ENCODE results near the gene SH3PXD2B.
"Not testable (repeated sequence)": the region's sequence is repeated elsewhere in the genome, so short reads cannot be mapped to it uniquely, and the experiment has no call there.

SH3PXD2B gene

DNA sequence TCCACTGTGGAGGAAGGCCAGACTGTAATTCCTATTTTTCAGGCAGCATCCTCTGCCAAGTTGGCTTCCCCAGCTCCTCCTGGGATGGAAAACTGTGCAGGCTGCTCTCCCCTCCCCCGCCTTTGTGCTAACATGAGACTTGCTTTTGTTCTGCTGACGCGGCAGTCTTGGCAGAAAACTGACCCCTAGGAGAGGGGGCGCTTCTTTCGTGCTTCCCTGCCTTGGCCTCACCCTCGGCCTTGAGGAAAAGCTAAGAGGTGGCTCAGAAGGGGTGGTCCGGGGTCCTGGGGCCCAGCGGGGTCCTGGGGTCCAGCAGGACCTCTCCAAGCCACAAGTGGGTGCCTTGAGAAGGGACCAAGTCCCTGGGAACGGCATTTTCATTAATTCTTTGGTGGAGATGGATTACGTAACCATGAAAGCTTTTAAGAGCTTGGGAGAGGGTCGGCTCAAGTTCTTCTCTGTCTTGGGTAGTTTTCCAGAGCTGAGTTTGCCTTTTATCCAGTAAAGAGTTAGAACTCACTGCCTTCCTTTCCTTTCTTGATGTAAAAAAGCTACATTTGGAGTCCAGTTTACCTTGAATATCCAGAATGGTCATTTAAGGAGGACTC, 51.0 kb downstream of the SH3PXD2B start:
- no peak for TF ChIP-seq ZFX (IDR thresholded peaks at IDR 0.05; ENCODE audit: borderline replicate concordance)
- TF ChIP-seq, protein P1, sequence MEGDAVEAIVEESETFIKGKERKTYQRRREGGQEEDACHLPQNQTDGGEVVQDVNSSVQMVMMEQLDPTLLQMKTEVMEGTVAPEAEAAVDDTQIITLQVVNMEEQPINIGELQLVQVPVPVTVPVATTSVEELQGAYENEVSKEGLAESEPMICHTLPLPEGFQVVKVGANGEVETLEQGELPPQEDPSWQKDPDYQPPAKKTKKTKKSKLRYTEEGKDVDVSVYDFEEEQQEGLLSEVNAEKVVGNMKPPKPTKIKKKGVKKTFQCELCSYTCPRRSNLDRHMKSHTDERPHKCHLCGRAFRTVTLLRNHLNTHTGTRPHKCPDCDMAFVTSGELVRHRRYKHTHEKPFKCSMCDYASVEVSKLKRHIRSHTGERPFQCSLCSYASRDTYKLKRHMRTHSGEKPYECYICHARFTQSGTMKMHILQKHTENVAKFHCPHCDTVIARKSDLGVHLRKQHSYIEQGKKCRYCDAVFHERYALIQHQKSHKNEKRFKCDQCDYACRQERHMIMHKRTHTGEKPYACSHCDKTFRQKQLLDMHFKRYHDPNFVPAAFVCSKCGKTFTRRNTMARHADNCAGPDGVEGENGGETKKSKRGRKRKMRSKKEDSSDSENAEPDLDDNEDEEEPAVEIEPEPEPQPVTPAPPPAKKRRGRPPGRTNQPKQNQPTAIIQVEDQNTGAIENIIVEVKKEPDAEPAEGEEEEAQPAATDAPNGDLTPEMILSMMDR (IDR thresholded peaks at IDR 0.05), result no peak
- H3K27ac ChIP-seq, result no peak overlapping the region

DNA sequence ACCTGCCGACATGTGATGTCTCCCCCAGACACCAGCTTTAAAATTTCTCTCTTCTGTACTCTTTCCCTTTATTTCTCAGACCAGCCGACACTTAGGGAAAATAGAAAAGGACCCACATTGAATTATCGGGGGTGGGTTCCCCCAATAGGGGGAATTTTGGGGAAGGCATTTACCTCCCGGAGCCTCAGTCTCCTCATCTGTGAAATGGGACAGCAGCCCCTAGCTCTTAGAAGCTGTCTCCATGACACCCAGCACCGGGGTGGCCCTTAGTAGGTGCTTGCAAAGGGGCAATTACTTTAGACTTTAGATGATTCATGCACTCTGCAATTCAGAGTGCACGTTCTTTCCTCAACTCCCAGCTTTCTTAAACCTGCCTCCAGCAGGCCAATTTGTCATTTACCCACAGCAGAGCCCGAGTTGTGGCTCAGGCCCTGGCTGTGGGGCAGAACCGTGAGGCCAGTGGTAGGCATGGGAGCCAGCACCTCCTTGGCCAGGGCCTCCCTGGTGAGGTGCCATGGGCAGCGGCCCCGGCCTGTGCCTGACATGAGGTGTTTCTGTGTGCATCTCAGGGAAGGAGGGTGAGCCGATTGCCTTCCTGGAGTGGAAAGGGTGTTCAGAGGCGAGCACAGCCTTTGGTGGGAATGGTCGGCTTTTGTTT, 51.7 kb downstream of the SH3PXD2B start:
- TF ChIP-seq ZFX (IDR thresholded peaks at IDR 0.05; ENCODE audit: borderline replicate concordance), result no peak
- TF ChIP-seq, protein P1 (IDR thresholded peaks at IDR 0.05), result no peak
- H3K27ac ChIP-seq, result no peak overlapping the region

DNA sequence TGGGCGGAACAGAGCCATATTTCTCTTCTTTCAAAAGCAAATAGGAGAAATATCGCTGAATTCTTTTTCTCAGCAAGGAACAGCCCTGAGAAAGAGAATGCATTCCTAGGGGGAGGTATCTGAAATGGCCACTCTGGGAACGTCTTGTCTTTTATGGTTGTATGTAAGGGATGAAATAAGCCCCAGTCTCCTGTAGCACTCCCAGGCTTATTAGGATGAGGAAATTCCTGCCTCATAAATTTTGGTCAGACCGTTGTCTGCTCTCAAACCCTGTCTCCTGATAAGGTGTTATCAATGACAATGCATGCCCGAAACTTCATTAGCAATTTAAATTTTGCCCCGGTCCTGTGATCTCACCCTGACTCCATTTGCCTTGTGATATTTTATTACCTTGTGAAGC, 52.3 kb downstream of the SH3PXD2B start:
- not testable (repeated sequence) for H3K27ac ChIP-seq

DNA sequence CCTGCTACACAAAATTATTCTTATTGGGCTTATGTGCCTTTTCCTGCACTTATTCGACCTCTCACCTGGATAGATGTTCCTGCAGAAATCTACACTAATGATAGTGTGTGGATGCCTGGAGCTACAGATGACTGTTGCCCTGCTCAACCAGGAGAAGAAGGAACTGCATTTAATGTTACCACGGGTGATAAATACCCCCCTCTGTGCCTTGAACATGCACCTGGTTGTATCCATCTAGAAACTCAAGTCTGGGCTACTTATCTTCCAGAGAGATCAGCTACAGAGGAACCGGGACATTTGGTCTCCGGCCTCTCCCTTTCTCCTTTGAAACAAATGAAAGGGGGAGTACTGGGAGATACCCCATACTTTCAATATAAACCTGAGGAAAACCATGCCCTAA, 54.5 kb downstream of the SH3PXD2B start:
- no peak overlapping the region for H3K27ac ChIP-seq
- TF ChIP-seq, protein P1 (IDR thresholded peaks at IDR 0.05), result no peak
- no peak for TF ChIP-seq ZFX (IDR thresholded peaks at IDR 0.05; ENCODE audit: borderline replicate concordance)

DNA sequence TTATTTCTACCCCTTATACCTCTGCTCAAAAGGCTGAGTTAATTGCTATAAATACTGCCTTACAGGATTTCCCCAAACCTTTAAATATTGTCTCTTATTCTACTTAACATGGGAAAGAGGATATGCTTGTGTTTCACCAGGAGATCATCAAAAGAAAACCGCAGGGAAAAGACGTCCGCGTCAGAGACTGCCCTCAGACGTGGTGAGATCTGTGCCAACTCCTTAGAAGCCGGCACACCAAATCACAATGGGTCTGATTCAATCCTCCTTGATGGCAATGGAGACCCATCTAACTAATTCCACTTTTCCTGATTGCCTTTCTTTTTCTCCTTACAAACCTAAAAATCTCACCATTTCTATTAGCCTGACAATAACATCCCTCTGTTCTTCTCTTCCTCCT, 55.0 kb downstream of the SH3PXD2B start:
- no peak overlapping the region for H3K27ac ChIP-seq
- TF ChIP-seq, protein P1 (IDR thresholded peaks at IDR 0.05), result no peak
- TF ChIP-seq ZFX (IDR thresholded peaks at IDR 0.05; ENCODE audit: borderline replicate concordance), result no peak

DNA sequence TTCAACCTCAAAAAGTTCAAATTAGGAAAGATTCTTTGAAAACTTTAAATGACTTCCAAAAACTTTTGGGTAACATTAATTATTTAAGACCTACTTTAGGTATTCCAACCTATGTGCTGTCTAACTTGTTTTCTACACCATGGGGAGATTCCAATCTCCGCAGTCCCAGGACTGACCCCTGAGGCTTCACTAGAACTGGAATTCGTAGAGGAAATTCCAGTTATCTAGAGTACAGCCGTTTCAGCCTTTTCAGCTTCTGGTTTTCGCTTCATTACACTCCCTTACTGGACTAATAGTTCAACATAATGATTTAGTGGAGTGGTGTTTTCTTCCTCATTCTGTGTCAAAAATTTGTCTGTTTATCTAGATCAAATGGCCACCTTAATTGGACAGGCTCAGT, 55.7 kb downstream of the SH3PXD2B start:
- not testable (repeated sequence) for H3K27ac ChIP-seq

DNA sequence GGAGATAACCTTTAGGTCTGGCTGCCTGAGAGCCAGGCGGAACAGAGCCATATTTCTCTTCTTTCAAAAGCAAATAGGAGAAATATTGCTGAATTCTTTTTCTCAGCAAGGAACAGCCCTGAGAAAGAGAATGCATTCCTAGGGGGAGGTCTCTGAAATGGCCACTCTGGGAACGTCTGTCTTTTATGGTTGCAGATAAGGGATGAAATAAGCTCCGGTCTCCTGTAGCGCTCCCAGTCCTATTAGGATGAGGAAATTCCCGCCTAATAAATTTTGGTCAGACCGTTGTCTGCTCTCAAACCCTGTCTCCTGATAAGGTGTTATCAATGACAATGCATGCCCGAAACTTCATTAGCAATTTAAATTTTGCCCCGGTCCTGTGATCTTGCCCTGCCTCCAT, 57.3 kb downstream of the SH3PXD2B start:
- H3K27ac ChIP-seq, result not testable (repeated sequence)

DNA sequence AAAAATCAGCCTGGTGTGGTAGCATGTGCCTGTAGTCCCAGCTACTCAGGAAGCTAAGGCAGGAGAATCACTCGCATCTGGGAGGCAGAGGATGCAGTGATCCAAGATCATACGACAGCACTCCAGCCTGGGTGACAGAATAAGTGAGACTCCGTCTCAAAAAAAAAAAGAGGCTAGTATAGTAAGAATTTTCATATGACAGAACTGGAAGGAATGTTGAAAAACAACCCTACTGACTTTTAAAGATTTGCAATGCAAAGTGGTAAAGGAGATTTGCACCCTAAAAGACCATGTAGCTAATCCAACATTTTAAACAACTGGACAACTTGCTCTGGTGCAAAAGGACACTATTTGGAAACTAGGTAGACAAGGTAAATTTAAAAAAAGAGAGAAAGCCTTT, 58.1 kb downstream of the SH3PXD2B start:
- TF ChIP-seq ZFX (IDR thresholded peaks at IDR 0.05; ENCODE audit: borderline replicate concordance), result no peak
- TF ChIP-seq, protein P1 (IDR thresholded peaks at IDR 0.05), result no peak
- no peak overlapping the region for H3K27ac ChIP-seq

DNA sequence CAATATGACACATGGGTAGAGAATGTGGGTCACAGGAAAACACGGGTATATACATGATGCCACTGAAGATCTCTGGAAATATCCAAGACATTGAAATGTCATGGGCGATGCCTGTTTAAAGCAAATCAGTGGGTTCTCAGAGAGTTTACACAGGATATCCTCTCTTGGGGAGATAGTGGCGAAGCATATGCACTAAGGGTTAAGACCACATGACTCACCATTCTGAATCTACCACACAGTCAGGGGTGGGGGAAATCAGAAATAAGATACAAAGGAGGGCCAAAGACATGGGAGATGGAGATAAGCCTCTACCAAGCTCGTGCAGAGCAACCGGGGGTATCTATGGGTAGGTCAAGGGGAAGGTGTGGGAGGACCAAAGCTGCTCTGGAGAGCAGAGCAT, 58.8 kb downstream of the SH3PXD2B start:
- no peak overlapping the region for H3K27ac ChIP-seq
- TF ChIP-seq, protein P1 (IDR thresholded peaks at IDR 0.05), result no peak
- no peak for TF ChIP-seq ZFX (IDR thresholded peaks at IDR 0.05; ENCODE audit: borderline replicate concordance)

All from 22Rv1 (cell line).